ENCODE data around the gene GPR137C.

Gene GPR137C

DNA sequence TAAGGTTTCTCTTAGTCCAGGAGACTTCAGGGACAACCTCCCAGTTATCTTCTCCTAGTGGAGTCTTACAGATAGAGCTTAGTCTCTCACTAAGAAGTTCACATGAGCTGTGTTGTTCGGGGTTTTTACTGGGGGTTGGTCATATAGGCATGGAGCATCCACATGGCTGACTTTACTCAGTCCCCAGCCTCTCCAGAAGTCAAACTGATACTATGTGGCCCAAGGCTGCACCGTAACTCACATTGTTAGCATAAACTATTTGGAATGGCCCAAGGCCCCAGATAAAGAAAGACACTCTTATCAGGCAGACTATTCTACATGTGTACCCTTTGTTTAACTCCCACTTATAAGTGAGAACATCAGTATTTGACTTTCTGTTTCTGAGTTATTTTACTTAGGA is 23.2 kb downstream of the GPR137C start:
- no peak for DNase-seq

DNA sequence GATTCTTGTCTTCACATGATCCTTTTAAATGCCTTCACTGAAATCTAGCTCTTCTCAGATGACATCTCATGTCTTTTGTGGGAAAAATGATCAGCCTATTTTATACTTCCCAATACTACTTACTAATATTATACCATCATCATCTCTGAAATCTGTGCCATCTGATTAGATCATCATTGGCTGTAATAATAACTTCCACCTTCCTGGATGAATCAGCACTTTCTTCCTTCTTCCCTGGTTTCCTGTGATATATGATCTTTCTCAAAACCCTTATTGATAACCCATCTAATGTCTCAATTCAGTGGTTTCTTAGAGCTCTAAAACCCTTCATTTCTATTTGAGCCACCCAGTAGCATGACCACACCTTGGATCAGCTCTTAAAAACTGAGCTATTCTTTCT is 30.9 kb downstream of the GPR137C start:
- DNase-seq: no peak

DNA sequence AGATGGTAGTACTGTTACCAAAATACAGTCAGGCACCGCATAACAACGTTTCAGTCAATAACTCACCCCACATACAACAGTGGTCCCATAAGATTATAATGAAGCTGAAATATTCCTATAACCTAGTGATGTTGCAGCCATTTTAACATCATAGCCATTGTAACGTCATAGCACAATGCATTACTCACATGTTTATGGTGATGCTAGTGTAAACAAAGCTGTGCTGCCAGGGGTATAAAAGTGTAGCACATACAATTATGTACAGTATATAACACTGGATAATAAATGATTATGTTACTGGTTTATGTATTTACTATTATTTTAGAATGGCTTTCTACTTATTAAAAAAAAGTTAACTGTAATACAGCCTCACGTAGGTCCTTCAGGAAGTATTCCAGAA is 37.0 kb downstream of the GPR137C start:
- no peak for DNase-seq

DNA sequence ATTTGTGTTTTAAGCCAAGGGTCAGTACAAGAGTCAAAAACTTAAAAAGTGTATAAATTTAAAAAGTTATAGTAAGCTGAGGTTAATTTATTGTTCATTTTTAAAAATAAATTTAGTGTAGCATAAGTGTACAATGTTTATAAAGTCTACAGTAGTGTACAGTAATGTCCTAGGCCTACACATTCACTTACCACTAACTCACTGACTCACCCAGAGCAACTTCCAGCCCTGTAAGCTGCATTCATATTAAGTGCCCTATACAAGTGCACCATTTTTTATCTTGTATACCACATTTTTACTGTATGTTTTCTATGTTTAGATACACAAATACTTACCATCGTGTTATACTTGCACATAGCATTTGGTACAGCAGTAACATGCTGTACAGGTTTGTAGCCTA is 37.7 kb downstream of the GPR137C start:
- DNase-seq: no peak

- DNase-seq: no peak
These were observed 43.7 kb downstream of the GPR137C start for GRCh38 chr14:52596320-52596719.

DNA sequence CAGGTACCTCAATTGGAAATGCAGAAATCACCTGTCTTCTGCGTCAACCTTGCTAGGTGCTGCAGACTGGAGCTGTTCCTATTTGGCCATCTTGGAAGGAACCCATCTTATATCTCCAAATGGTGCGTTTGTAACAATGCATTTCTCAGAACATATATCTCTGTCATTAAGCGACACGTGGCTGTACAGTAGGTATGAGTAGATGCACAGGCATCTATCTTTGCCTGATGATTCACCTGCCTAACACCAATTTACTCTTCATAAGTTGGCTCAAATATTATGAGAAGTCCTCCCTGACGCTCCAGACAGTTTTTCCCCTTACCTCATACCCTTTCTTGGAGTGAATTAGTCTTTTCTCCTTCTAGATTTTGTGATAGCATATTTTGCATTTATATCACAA is 44.2 kb downstream of the GPR137C start:
- DNase-seq: no peak

- no peak for DNase-seq
These were observed 45.9 kb downstream of the GPR137C start for GRCh38 chr14:52598568-52598967.

DNA sequence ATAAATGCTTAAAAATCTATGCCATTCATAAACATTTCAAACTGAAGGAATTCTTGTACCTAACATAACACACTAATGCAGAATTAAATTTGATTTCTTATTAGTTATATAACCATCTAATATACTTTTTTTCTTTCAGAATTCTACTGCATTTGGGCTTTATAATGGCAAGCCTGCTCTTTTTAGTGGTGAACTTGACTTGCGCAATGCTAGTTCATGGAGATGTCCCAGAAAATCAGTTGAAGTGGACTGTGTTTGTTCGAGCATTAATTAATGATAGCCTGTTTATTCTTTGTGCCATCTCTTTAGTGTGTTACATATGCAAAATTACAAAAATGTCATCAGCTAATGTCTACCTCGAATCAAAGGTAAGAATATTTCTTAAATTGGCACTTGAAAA is 47.3 kb downstream of the GPR137C start:
- DNase-seq: no peak

GRCh38 chr14:52602131-52602530 is 49.5 kb downstream of the GPR137C start:
- DNase-seq: no peak

DNA sequence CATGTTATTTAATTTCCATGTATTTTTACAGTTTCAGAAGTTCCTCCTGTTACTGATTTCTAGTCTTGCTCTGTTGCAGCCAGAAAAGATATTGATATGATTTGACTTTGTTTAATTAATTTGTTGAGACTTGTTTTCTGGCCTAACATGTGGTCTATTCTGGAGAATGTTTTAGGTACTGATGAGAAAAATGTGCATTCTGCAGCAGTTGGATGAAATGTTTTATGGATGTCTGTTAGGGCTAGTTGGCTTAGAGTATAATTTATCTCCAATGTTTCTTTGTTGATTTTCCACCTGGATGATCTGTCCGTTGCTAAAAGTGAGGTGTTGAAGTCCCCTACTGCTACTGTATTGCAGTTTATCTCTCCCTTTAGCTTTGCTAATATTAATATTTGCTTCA is 54.4 kb downstream of the GPR137C start:
- DNase-seq: no peak

- no peak for DNase-seq
These were observed 56.9 kb downstream of the GPR137C start for GRCh38 chr14:52609445-52610044.

DNA sequence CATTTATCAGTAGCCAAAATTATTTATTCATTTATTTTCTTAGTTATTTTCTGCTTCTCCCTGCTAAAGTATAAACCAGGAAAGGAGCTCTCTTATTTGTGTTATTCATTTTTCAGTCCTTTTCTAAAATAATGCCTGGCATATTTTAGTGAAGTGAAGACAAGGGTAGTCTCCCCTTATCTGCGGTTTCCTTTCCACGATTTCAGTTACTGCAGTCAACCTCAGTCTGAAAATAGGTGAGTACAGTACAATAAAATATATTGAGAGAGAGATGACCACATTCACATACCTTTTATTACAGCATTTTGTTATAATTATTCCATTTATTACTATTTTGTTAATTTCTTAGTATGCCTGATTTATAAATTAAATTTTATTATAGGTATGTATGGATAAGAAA is 57.6 kb downstream of the GPR137C start:
- DNase-seq: no peak

GRCh38 chr14:52618602-52619001 is 66.0 kb downstream of the GPR137C start:
- DNase-seq: no peak

DNA sequence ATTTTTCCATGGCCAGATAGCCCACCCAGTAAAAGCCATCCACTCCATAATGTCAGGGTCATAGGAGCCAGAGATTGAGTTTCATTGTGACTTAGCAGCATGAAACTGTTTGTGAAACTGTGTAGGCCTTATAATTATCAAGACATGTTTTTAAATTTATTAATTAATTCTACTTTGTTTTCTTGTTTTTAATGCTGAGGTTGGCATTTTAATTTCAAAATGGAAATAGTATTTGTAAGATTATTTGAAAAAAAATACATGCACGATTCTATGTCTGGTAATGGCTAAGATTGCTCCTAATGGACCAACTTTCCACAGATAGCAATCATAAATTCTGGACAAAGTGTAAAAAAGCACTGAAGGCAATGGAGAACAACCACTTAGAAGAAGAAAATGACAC is 67.1 kb downstream of the GPR137C start:
- no peak for DNase-seq

- DNase-seq: no peak
These were observed 87.5 kb downstream of the GPR137C start for GRCh38 chr14:52640137-52640536.

- DNase-seq: no peak
These were observed 89.1 kb downstream of the GPR137C start for GRCh38 chr14:52641745-52642144.

- DNase-seq: no peak
These were observed 96.9 kb downstream of the GPR137C start for GRCh38 chr14:52649511-52649910.

GRCh38 chr14:52650774-52651173 is 98.1 kb downstream of the GPR137C start:
- DNase-seq: no peak

GRCh38 chr14:52656905-52657304 is 104.3 kb downstream of the GPR137C start:
- no peak for DNase-seq

- DNase-seq: no peak
These were observed 107.7 kb downstream of the GPR137C start for GRCh38 chr14:52660325-52660724.

DNA sequence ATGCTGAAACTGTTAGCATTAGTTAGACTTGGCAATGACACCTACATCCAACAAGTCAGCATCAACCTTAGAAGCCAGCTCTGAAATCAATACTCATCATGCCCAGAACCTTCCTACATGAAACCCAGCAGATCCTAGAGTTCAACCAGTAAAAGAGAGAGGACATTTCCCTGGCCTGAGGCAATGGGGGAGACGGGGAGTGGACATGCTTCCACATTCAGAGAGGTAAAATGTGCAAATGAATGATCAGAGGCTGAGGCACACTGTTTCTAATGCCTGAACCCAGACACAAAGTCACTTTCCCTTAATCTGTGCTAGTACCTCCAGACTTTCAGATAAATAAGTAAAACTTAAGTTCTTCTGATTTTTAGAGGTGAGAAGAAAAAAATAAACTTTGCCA is 108.2 kb downstream of the GPR137C start:
- DNase-seq: no peak

DNA sequence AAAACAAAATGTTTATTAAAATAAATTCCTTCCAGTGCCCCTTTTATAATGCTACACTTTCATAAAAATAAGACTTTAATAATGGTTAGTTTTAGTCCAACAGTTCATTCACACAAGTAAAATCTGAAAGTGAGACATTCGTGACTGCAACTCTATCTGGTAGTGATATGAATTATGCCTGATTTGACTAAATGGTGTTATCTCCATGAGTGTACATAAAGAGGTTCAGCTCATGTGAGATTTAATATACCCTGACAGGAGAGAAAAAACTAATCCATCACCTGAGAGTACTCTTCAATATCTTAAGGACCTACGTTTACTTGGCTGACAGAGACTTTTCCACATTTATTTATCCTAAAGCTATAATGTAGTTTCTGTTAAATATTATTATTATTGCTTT is 108.7 kb downstream of the GPR137C start:
- no peak for DNase-seq

- DNase-seq: no peak
These were observed 111.2 kb downstream of the GPR137C start for GRCh38 chr14:52663850-52664249.

DNA sequence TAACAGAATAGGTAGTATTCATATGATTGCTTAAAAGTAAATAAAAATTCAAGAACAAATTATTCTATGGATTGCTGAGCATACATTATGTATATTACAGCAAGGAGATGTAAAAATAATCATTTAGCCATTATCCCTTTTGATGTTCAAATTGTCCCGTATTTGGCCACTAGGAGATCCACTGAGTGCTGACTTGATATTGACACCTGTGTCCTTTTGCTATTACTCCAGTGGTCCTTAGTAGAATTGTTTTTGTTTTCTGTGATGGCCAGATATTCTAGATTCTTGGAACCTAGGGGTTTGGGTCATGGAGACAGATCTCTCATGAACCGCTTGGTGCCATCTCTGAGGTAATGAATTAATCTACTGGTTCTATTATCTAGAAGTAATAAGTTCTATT is 126.0 kb downstream of the GPR137C start:
- no peak for DNase-seq

DNA sequence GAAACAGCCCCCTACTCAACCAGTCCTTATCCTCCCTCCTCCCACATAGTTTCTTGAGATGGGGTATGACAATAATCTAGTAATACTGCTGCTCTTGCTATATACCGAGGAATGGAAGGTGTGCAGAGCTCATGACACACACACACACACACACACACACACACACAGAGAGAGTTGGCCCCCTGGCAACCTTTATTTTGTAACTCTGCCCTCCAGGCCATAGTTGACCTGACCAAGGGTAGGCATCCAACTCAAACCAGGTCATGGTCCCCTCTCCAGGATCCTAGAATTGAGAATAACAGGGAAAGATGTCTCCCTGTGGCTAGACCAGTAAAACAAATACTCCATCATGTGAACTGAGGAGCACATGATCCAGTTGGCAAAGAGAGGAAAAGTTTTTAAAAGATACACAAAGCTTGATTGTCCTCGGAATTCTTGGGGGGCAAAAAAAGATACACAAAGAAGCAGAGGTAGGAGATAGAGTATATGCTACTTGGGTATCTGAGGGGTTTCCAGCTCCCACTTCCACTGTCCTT is 131.4 kb downstream of the GPR137C start:
- no peak for DNase-seq

- DNase-seq: no peak
These were observed 133.5 kb downstream of the GPR137C start for GRCh38 chr14:52686176-52686575.
